HG02885 (cell line): ENCODE measurements around the gene DIP2C.
A peak's percentile ranks its signal among the peaks of the same experiment; 100 is the strongest.
"Not testable (repeated sequence)": the region's sequence is repeated elsewhere in the genome, so short reads cannot be mapped to it uniquely, and the experiment has no call there.

Source experiments
- ATAC-seq: cut with Tn5 transposase; IDR thresholded peaks from one replicate; pipeline ENCODE4 v1.9.1; 2021; ENCODE audit warnings: mild to moderate bottlenecking; ENCODE audit not compliant: unreplicated experiment, poor library complexity

Gene DIP2C

DNA sequence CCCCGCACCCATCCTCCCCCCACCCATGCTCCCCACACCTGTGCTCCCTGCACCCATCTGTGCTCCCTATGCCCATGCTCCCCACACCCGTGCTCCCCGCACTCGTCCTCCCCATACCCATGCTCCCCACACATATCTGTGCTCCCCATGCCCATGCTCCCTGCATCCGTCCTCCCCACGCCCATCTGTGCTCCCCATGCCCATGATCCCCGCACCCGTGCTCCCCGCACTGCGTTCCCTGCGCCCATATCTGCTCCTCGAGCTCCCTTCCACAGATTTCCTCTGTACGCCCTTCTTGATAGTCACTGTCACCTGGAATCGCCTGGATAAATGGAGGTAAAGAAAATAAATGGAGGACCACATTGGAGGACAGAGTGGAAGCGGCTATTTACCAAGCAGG, 9.9 kb downstream of the DIP2C start:
- no peak for ATAC-seq

DNA sequence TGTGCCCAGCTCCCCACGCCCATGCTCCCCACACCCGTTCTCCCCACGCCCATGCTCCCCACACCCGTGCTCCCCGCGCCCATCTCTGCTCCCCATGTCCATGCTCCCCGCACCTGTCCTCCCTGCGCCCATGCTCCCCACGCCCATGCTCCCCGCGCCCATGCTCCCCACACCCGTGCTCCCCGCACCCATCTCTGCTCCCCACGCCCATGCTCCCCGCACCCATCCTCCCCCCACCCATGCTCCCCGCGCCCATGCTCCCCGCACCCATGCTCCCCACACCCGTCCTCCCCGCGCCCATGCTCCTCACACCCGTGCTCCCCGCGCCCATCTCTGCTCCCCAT, 10.8 kb downstream of the DIP2C start:
- ATAC-seq, result not testable (repeated sequence)

DNA sequence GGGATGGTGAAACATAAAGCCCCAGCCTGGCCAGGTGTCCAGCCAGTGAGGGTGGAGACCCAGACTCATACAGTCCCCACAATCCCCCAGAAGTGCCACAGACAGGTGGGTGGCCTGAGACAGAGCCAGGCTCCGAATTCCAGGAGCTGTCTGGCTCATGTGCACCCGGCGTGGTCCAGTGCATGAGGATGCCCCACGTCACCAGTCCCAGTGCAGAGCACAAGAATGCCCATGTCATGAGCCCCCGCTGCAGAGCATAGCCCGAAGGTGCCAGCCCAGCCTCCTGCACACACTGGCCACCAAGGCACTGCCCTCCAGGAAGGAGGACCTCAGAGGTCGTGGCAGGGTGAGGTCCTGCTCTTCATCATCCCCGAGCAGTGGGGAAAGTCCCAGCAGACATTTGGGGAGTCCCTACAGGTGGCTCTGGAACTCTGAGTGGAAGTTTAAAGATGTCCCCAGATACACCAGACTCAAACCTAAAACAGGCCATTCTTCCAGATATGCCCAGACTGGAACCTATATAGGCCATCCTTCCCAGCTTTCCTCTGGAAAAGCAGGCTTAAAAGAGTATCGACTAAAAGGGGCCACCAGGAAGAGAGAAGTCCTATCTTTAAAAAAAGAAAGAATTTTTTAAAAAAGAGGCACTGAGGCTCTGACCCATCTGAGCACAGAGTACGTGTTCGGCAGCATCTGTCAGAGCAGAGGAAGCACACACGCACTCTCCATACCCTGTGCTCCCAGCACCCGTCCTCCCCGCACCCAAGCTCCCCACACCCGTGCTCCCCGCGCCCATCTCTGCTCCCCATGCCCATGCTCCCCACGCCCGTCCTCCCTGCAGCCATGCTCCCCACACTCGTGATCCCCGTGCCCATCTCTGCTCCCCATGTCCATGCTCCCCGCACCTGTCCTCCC, 11.5 kb downstream of the DIP2C start:
- ATAC-seq, result no peak

DNA sequence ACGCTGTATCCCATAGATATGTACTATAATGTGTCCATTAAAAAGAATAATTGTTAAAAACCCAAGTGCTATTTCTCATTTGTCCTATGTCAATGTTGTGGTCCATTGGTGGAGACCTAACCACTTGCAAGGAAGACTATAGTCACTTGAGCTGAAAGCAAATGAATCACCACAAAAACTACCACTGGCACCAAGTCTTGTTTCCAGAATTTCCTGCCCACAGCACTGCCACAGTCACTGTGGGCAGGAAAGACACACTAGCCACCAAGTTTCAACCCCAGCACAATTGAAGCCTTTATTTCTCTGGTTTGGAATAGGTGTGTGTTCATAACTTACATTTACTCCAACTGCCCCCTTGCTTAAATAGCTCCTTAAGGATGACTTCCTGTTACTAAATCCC, 12.4 kb downstream of the DIP2C start:
- ATAC-seq, result no peak

DNA sequence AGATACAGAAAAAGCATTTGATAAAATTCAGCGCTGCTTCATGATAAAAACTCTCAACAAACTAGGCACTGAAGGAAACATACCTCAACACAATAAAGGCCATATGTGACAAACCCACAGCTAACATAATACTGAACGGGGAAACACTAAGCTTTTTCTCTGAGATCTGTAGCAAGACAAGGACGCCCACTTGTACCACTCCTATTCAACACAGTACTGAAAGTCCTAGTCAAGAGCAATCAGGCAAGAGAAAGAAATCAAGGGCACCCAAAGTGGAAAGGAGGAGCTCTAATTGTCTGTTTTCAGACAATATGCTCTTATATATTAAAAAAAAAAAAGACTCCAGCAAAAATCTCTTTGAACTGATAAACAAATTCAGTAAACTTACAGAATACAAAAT, 13.3 kb downstream of the DIP2C start:
- peak; percentile 66 for ATAC-seq

DNA sequence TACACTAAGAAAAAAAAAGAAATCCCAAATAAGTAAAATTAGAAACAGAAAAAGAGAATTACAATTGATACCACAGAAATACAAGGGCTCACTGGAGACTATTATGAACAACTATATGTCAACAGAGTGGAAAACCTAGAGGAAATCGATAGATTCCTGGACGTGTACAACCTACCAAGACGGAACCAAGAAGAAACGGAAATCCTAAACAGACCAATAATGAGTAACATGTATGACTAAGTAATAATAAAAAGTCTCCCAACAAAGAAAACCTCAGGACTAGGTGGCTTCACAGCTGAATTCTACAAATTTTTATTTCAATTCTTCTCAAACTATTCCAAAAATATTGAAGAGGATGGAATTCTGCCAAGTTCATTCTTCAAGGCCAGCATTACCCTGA, 13.9 kb downstream of the DIP2C start:
- ATAC-seq, result no peak

DNA sequence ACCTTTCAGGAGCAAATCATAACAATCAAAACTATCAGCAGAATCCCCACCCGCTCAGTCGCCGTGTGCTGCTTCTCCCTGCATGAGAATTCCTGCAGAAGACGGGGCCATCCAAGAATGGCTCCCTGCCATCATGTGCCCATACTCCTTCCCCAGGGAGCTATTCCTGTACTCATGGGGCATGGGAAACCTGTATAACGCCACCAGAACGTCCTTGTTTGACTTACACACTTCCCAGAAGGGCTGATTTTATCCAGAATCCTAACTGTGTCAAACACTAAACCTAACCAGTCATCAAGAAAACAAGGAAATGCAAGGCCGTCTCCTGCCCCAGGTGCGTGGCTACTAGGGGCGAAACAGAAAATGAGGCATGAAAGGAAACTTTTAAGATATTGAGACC, 16.0 kb downstream of the DIP2C start:
- no peak for ATAC-seq

DNA sequence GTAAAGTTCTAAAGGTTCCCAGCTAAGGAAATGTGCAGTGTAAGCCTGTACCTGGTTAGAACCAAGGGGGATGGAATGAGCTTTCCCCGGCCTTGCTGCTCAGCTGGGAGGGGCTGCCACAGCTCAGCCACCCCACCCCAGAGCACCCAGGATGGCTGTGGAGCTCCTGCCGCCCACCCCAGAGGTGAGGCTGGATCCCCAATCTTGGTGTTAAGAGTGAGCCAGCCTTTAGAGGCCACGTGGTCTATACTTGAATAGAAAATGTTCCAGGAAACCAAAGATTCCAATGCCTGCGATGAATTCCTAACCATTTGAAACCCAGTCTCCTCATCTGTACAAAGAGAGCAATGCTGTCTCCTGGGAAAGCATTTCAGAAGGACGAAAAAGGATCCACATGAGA, 16.5 kb downstream of the DIP2C start:
- ATAC-seq, result no peak

DNA sequence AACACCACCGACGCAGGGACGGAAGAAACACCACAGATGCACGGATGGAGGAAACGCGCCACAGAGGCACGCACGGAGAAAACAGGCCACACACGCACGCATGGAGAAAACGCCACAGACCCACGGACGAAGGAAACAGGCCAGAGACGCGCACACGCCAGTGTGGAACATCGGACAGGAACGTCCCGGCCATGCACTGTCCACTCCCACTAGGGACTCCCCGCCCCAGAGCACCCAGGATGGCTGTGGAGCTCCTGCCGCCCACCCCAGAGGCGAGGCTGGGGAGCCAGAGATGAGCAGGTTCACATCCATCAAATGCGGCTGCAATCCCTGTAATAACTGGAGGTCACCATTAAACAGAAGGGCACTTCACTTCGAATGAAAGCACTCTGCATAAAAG, 17.3 kb downstream of the DIP2C start:
- ATAC-seq, result no peak

DNA sequence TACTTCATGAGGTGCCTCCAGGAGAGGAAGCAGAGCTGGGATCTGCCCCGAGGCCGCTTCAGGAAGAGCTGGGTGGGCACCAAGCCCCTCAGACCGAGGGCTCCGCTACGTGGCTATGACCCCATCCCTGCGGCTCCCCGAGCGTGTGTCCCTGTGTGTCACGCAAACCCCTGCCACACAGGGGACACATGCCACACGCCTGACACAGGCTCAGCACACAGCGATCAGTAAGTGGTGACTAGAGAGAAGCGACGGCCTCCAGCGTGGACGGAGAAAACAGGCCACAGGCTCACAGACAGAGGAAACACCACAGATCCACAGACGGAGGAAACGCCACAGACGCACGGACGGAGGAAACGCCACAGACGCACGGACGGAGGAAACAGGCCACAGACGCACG, 18.5 kb downstream of the DIP2C start:
- ATAC-seq, result no peak

DNA sequence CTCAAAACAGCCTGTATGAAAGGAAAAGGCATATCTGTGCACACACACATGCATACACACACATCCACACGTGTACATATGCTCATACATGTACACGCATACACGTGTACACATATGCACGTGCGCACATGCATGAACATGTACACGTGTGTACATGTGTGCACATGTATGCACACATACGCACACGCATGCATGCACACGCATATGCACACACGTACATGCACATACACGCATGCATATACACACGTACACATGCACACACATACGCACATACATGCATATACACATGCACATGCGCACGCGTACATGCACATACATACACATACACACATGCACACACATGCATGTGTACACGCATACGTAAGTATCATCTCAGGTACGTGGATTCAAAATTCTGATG, 19.4 kb downstream of the DIP2C start:
- no peak for ATAC-seq

DNA sequence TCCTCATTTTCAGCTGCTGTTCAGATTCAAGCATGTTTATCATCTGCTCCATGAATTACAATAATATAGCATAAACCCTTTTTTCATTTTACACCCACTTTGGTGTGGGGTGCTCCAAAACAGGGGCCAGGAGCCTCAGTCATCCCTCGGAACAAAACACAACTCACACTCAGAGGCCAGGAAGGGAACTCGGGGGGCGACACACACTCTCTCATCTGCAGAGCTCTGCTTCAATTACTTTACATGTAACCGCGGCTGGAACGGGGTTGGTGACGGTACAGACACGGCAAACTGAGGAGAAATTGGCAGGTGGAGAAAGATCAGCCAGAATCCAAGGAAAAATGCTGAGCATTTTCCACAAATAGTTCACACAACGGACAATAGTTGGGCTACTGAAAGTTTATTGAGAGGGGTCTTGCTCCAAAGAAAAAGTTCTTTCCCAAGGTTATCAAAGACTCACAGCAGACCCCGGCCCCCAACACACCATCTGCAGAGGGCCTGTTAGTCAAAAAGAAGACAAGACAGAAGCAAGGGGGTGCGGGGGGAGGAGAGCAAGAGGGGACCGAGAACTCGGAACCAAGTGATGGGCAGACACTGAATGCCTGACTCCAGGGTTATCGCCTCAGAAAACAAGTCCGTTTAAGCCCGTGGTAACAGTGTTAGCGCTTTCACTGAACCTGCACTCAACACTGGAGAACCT, 20.5 kb downstream of the DIP2C start:
- ATAC-seq, result no peak

DNA sequence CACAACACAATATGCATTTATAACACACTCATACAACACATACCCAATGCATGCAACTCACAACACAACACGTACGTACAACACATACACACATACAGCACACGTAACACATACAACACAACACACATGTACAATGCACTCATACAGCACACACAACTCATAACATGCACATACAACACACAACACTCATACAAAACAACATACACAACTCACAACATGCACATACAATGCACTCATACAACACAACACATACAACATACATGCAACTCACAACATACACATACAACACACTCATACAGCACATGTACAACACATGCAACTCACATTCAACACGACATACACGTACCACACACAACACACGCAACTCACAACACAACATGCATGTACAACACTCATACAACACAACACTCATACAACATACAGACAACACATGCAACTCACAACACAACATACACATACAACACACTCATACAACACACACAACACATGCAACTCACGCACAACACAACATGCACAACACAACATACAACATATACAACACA, 21.8 kb downstream of the DIP2C start:
- no peak for ATAC-seq

DNA sequence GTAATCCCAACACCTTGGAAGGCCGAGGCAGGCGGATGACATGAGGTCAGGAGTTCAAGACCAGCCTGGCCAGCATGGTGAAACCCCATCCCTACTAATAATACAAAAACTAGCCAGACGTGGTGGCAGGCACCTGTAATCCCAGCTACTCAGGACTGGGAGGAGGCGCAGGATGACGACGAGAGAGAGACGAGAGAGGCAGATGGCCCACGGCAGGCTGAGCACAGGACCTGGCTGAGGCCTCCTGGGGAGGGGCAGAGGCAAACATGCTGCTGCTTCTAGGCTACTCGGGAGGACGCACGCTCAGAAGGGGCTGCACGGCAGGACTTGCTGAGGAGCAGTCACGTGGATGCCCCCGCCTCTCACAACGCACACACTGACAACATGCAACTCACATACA, 22.4 kb downstream of the DIP2C start:
- ATAC-seq, result no peak

DNA sequence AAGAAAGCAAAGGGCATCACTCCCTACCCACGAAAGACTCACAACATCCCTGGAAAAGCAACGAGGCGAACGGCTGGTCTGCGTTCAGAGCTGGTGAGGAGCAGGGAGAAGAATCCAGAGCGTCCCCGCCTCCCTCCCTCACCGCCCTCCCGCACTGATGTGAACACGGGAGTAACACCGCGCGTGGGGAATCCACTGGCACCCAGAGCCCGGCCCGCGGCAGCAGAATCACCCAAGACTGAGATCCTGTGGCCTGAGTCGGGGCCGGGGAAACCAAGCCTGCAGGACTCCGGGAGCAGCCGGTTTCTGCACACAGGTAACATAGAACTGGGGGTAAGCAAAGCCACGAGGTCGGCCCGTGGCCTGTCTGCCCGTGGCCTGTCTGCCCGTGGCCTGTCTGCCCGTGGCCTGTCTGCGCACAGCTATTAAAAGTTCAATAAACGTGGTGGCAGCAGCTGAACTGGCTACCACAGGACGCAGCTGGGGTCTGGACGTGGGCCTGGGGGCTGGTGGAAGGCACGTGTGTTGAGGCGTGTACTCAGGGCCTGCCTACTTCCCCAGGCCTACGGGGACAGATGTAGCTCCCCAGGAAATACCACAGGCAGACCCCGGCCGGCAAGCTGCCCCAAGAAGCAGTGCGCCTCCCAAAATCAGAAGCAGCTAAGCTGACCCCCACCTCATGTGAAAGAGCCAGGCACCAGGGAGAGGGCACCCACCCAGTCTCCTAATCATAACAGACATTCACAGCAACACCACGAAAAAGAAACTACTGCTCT, 23.0 kb downstream of the DIP2C start:
- no peak for ATAC-seq

DNA sequence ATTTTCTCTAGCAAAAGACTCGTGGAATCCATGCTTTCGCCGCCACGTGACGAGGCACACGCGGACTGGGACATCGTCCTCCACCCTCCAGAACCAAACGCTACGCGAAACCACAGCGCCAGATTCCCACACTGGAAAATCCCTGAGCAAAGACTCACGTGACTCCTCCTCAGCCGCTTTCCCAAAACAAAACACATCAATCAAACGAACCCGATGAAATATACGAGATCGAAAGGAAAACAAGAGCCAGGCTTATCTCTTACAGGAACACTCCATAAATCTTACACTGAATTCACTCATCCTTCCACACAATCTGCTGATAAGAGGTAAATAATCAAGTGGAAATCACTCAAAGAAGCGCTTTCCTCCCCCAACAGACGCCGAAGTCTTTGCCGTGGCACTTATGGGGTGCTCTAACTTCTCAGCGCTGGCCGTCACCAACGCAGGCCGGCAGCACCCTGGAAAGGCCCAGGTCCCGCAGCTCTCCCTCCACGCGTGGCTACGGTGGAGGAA, 23.8 kb downstream of the DIP2C start:
- ATAC-seq, result no peak

DNA sequence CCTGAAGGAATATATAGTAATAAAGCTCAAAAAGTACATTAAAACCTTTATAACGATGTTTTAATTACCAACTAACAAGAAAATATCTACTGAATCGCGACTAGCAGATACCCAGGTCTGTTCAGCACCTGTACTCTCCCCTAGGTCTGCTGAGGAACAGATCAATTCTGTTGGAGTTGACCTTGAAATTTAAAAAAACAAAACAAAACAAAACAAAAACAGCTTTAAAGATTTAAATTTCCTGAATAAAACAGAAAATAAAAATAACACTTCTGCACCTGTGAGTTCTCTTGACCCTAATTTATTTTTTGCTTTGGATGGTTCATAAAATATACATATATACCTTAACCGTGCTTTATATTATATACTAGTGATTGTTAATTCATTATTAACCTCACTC, 24.6 kb downstream of the DIP2C start:
- ATAC-seq, result no peak

DNA sequence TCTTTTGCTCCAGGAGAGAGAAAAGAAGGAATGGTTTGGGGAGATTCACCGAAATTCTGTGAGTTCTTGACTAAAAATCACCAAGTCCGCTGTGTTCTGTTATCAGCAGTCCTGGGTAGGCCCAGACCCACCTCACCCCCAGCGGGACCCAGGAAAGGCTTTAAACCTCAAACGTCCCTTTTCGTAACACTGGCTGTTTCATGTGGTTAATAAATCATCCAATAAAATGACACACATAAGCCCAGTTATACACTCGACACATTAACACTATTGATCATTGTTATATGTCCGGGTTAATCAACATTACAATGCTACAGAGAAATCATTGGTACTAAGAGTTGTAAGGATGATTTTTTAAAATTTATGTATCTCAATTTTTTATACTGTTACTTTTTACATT, 25.2 kb downstream of the DIP2C start:
- ATAC-seq, result no peak

DNA sequence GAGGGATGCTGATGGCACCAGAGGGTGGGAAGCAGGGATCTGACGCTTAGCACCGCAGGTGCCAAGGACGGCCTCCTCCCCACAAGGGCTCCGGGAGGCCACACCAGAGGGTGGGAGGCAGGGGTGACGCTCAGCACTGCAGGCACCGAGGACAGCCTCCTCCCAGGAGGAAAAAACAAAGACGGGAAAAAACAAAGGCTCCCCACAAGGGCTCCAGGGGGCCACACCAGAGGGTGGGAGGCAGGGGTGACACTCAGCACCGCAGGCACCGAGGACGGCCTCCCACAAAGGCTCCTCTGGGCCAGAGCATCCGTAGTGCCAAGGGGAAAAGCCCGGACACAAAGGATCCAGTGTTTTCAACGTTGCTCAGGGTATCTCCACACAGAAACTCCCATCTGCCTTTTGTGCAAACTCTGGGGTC, 25.6 kb downstream of the DIP2C start:
- ATAC-seq, result no peak

DNA sequence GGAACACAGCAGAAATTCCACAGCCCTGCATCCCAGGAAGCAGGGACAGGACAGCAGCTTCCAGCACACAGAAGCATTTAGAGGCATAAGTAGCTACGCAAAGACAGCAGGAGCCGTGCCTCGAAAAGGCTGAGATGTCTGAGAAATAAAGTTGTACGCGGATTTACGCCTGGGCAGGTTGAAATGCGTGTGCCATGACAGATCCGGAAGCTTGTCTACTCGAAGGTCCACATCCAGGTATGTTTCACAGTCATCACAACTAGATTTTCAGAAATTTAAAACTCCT, 26.1 kb downstream of the DIP2C start:
- no peak for ATAC-seq
